Esophagus muscularis mucosa (tissue), 4 donors: ENCODE results near the gene ECPAS.

Source experiments
- EP300 ChIP-seq: sonication (generic); formaldehyde crosslinking; IDR thresholded peaks from one replicate; pipeline ENCODE4 v1.6.1; 2017; ENCODE audit warnings: antibody characterized with exemption
- POLR2A ChIP-seq: fragments of 450-650 bp; IDR thresholded peaks from one replicate; pipeline ENCODE4 v1.6.1; 2017; ENCODE audit warnings: antibody characterized with exemption, moderate library complexity, mild to moderate bottlenecking, low read depth
- POLR2AphosphoS5 ChIP-seq, 2 donors: sonication (generic); formaldehyde crosslinking; IDR thresholded peaks; one replicate each; pipeline ENCODE4 v1.6.1; 2017; ENCODE audit warnings: antibody characterized with exemption in 2 of 2
- TF ChIP-seq, protein P1 (sequence below), 3 experiments: fragments of 200-600 bp in 2 of 3; fragments of 450-650 bp in 1 of 3; sonication (generic) in 2 of 3; IDR thresholded peaks; one replicate each; pipeline ENCODE4 v1.5.1; 2017 to 2019; ENCODE audit warnings: antibody characterized with exemption in 3 of 3, mild to moderate bottlenecking in 2 of 3, moderate library complexity in 1 of 3

DNA sequence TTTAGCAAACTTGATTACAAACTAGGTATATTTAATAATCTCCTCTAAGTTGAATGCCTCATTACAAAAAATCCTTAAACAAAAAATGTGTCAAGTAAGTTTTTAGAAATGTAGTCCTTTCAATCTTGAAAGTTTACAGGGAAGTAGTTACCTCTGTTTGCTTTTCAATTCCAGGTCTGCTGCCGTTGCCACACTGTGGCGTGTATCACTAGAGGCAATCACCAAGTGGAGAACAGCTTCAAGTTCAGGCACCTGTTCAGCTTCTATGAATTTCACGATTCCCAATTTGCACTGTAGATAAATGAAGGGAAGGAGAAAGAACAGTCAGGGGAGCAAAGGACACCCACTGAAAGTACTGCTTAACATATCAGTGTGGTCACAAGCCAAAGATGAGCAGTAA is 51.1 kb downstream of the ECPAS start:
- TF ChIP-seq, protein P1, sequence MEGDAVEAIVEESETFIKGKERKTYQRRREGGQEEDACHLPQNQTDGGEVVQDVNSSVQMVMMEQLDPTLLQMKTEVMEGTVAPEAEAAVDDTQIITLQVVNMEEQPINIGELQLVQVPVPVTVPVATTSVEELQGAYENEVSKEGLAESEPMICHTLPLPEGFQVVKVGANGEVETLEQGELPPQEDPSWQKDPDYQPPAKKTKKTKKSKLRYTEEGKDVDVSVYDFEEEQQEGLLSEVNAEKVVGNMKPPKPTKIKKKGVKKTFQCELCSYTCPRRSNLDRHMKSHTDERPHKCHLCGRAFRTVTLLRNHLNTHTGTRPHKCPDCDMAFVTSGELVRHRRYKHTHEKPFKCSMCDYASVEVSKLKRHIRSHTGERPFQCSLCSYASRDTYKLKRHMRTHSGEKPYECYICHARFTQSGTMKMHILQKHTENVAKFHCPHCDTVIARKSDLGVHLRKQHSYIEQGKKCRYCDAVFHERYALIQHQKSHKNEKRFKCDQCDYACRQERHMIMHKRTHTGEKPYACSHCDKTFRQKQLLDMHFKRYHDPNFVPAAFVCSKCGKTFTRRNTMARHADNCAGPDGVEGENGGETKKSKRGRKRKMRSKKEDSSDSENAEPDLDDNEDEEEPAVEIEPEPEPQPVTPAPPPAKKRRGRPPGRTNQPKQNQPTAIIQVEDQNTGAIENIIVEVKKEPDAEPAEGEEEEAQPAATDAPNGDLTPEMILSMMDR (IDR thresholded peaks at IDR 0.05): no peak
- no peak for TF ChIP-seq POLR2AphosphoS5 (IDR thresholded peaks at IDR 0.05)
- no peak for TF ChIP-seq EP300
- TF ChIP-seq POLR2A: no peak
